ENCODE measurements around the gene RNF223. TPM values are rescaled to one million over a fixed set of nuclear protein-coding genes. Genes with fewer than 3 reads are reported as not detected.

RNF223 gene
- total and polyA plus RNA-seq, 2 of the 13 experiments (the other 11 are each of a cell fraction or from before 2014, with no cell fraction given), result 0.03 TPM; not detected in 1

GRCh38 chr1:1059494-1060280, 14.4 kb downstream of the RNF223 start (continued):
- TF ChIP-seq LCORL (IDR thresholded peaks at IDR 0.05) (no peak), LCORL (CRISPR knock-in tag; IDR thresholded peaks at IDR 0.05) (peak; percentile 27; the same call in 1 of the 2 replicates), TEAD3 (CRISPR knock-in tag; optimal IDR thresholded peaks at IDR 0.05; ENCODE audit: borderline replicate concordance) (no peak), NFKBIZ (CRISPR knock-in tag; IDR thresholded peaks at IDR 0.05) (0 out of 2 replicates have a peak, but pooled peaks have one; percentile 3), ZNF232 (CRISPR knock-in tag; IDR thresholded peaks at IDR 0.05; ENCODE audit: borderline replicate concordance) (0 out of 2 replicates have a peak, but pooled peaks have one; percentile 27), YY1 (IDR thresholded peaks at IDR 0.05; ENCODE audit: insufficient read depth, insufficient replicate concordance, low read depth, low read length) (peak; percentile 57), ZNF678 (CRISPR knock-in tag; IDR thresholded peaks at IDR 0.05) (0 out of 2 replicates have a peak, but pooled peaks have one; percentile 42), ZFP90 (CRISPR knock-in tag; IDR thresholded peaks at IDR 0.05; ENCODE audit: borderline replicate concordance) (0 out of 2 replicates have a peak, but pooled peaks have one; percentile 44), SALL1 (CRISPR knock-in tag; IDR thresholded peaks at IDR 0.05) (0 out of 2 replicates have a peak, but pooled peaks have one; percentile 19), ZBTB20 (CRISPR knock-in tag; IDR thresholded peaks at IDR 0.05; ENCODE audit: borderline replicate concordance, low read depth) (no peak), TCF7L2 (IDR thresholded peaks at IDR 0.05; ENCODE audit: low read depth, low read length) (no peak), ISL2 (CRISPR knock-in tag; IDR thresholded peaks at IDR 0.05) (no peak), TAF1 (CRISPR knock-in tag; IDR thresholded peaks at IDR 0.05) (peak; percentile 31; the same call in 1 of the 2 replicates), KDM5B (CRISPR knock-in tag; IDR thresholded peaks at IDR 0.05; ENCODE audit: borderline replicate concordance) (0 out of 2 replicates have a peak, but pooled peaks have one; percentile 1), ZNF607 (CRISPR knock-in tag; IDR thresholded peaks at IDR 0.05; ENCODE audit: borderline replicate concordance) (peak; percentile 93; the same call in 1 of the 2 replicates), ZBTB10 (CRISPR knock-in tag; IDR thresholded peaks at IDR 0.05; ENCODE audit: borderline replicate concordance) (no peak), HHEX (CRISPR knock-in tag; IDR thresholded peaks at IDR 0.05) (no peak), PHF20 (CRISPR knock-in tag; IDR thresholded peaks at IDR 0.05) (peak; percentile 26; the same call in 1 of the 2 replicates), ZBTB1 (CRISPR knock-in tag; IDR thresholded peaks at IDR 0.05; ENCODE audit: borderline replicate concordance) (no peak), ZBTB7A (CRISPR knock-in tag; IDR thresholded peaks at IDR 0.05) (0 out of 2 replicates have a peak, but pooled peaks have one; percentile 33), SP2 (CRISPR knock-in tag; IDR thresholded peaks at IDR 0.05) (no peak), GFI1 (CRISPR knock-in tag; IDR thresholded peaks at IDR 0.05; ENCODE audit: borderline replicate concordance) (peak; percentile 9; the same call in 1 of the 2 replicates), NRL (CRISPR knock-in tag; IDR thresholded peaks at IDR 0.05; ENCODE audit: borderline replicate concordance) (peak; percentile 49), ZNF543 (CRISPR knock-in tag; IDR thresholded peaks at IDR 0.05) (0 out of 2 replicates have a peak, but pooled peaks have one; percentile 29), ZNF235 (CRISPR knock-in tag; IDR thresholded peaks at IDR 0.05; ENCODE audit: borderline replicate concordance) (no peak), SRY (CRISPR knock-in tag; IDR thresholded peaks at IDR 0.05) (peak; percentile 28; the same call in 1 of the 2 replicates), ZNF788 (CRISPR knock-in tag; IDR thresholded peaks at IDR 0.05; ENCODE audit: borderline replicate concordance) (peak; percentile 50; the same call in 1 of the 2 replicates)

All from HepG2 (cell line).